HK-2 (cell line): ENCODE data around the gene PPP3R2.

Experiments
- DNase-seq: peaks from one replicate; pipeline ENCODE4 v3.0.0-alpha.2; 2018; ENCODE audit not compliant: unreplicated experiment

PPP3R2 gene, protein sequence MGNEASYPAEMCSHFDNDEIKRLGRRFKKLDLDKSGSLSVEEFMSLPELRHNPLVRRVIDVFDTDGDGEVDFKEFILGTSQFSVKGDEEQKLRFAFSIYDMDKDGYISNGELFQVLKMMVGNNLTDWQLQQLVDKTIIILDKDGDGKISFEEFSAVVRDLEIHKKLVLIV

DNA sequence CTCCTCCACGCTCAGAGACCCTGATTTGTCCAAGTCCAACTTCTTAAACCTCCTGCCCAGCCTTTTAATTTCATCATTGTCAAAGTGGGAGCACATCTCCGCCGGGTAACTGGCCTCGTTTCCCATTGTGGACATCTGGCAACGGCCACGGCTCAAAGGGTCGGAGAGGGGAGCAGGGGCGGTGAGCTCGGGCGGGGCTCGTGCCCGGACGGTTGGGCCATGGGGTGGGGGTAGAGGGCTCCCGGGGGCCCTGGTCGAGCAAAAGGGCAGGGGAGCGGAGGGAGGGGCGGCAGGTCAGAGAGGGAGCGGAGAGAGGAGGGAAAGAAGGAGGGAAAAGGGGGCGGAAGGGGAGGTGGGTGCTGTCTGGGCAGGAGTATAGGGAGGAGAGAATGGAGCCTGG, at the start of gene PPP3R2:
PPP3R2 (minus strand) TSS at position 174 of the 400 bp plus-strand sequence; CDS start at position 126, 48 bp downstream.
- DNase-seq = no peak

DNA sequence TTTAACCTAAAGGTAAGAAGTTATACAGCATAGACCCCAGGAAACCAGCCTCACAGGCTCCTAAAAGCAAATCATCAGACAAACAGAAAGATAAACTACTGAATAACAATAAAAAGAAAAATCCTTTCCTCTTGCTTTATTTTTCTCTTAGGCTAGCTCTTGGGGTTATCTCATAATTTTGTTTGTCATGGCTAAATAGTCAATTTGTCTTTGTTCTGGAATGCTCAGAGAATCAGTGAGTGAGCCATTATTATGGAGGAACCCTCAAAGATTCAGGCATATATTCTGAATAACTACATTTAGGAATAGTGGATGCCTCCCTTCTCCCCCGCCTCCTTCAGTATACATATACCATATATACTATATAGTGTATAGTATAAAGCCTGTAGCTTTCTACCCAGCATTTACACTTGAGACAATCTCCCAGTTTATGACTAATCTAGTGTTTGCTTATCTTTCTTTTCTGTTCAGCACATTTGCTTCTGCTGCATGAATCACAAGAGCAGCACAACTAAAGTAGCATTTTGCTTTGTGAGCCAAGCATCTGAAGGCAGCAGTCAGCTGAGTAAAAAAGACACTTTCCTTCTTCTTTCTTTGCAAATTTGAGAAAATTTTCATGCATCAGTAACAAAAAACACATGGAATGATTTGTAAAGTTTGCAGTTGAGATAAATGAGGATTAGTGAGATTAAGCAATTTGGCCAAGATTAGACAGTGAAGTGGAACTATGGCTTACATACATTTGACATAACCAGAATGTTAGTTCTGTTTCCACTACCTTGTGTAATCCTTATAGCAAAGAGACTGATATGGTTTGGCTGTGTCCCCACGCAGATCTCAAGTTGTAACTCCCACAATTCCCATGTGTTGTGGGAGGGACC, 45.3 kb upstream of the PPP3R2 start:
- no peak for DNase-seq

DNA sequence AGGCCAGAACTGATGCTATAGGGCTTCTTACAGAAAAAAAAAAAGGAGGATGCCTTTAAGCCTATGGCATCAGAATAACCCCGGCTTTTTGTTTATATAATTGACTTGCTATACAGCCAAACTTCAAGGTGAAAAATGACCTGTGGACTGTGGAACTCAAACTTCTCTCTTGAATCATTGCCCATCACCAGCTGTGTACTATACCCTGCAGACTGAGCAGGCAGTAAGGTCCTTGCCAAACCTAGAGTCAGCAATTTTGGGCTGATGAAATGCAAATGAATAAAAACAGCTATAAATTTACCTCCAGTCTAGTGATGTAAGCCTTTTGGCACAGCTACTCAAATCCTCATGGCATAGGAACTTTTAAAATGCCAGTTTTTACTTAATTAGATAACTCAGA, 44.5 kb upstream of the PPP3R2 start:
- DNase-seq = no peak

DNA sequence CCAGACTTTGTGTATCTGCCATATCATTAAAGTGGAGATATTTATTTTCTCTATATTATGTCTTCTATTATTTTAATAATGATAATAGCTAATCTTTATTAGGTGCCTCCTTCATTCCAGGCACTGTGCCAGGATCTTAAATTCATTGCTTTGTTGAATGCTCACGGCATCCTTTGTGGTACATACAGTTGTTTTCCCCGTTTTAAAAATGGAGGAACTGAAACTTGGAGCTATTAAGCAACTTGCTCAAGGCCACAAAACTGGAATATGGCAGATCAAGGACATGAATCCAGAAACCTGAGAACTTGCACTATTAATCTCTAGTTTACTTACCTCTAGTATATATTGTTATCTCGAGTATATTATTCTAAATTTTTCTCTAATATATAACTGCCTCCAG, 41.5 kb upstream of the PPP3R2 start:
- DNase-seq = no peak

DNA sequence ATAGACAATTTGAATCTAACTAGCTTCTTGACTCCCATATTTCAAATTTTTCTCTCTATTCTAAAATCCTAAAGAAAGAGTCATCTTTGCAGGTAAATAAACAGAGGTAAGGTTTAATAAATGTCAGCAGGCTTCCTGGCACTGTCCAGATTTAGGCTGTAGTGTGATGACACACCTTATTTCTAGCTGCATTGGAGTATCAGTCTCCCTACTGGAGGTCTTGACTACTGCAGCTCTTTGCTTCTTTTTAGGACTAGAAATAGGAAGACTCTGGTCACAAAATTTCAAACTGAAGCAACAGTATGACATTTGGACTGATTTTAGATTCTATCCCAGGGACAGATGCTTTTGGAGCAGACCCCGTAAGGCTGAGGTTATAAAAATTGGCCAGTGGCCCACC, 40.7 kb upstream of the PPP3R2 start:
- no peak for DNase-seq

DNA sequence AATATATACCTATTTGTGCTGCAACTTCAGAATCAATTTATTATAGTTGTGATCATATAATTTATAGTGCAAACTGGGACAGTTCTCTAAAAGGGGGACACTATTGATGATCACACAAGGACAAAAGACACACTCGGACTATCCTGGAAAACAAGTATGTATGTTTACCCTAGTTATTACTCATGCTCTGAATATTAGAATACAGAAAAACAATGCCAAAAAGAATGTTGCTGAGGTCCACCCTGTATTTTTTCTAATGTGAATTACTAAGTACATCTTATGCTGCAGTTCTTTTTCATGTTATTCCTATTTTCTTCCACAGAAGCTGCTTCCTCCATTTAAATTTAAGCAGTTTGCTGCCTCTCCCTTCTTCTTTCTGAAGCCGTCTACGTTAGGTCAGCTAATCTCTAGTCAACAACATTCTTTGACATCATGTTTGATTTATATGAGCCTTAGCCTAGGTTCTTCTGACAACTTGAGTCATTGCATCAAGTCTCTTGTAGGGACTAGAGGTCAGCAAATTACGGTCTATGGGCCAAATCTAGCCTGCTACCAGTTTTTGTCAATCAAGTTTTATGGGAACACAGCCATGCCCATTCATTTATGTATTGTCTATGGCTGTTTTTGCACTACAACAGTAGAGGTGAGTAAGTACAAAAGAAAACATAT, 40.1 kb upstream of the PPP3R2 start:
- no peak for DNase-seq

DNA sequence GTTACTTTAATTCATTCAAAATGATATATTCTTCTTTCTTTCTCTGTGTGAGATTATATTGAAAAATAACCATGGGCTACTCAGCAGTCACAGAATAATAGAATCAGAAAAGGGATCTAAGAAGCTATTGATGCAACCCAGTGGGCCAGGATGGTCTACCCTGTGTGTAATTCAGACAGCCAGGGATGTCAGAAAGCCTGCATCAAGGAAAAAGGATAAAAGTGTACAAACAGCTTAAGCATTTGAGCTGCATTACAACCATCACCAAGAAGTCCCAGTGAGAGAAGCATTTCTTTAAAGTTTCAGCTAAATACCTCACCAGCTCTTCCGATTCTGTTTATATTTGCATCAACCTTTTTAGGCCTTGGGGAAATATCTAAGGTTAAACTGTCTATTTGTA, 37.8 kb upstream of the PPP3R2 start:
- DNase-seq = no peak

DNA sequence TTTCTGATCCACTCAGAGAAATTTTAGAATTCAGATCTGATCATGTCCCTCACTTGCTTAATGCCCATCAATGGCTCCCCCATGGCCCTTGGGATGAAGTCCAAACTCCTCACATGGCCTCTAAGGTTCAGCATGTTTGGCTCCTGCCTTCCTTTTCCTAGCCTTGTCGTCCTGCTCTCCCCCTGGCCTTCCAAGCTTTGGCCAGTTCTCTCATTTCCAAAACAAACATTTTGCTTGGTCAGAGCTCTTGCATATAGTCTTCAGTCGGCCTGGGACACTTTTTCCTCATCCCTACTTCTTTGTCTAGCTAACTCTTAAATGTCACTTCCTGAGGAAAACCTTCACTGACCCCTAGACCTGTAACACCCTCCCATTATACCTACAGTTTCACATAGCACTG, 37.1 kb upstream of the PPP3R2 start:
- no peak for DNase-seq

DNA sequence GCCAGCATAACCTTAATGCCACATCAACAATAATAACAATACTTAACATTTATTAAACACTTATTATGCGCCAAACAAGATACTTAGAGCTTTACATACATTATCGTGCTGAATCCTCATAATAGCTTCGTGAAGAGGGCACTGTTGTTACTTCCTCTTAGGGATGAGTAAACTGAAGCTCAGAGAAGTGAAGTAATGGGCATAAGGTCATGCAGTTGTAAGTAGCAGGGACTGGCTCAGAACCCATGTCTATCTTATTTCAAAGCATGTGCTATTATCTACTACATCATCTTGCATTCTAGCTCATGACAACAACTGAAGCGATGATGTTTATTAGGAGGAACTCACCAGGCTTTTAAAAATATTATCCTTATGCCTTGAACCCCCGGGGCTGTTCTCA, 34.9 kb upstream of the PPP3R2 start:
- no peak for DNase-seq

DNA sequence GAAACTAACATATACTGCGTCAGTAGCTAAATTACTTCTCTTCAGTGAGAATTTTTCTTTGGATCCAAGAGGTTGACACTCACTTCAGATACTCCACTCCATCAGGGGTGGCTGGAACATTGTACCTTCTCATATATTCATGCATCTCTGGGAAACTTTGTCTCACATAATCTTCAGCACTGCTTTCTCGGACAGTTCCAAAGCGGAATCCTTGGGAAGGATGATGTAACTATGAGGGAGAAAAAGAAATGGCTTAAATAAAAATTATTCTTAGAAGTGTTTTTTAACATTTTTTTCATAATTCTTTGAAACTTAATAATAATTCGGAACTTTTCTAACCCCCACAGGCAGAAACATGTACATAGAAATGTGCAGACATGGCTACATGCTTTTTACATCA, 33.4 kb upstream of the PPP3R2 start:
- no peak for DNase-seq

DNA sequence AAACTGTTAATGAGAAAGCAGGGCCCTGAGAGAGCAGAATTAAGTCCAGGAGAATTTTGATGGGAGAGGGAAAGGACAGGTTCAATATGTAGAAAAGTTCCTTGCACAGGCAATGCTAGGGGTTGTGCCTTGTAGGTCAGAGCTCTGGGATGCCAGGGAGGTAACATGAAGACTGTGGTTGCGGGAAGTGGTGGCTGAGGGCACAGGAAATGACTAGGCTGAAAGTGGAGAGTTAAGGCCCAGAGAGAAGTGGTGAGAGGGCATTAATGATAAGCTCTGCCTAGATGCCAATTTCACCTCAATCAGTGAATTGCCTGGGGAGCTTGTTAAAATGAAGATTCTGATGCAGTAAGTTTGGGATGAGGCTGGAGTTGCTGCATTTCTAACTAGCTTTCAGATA, 31.5 kb upstream of the PPP3R2 start:
- DNase-seq = peak; percentile 11

DNA sequence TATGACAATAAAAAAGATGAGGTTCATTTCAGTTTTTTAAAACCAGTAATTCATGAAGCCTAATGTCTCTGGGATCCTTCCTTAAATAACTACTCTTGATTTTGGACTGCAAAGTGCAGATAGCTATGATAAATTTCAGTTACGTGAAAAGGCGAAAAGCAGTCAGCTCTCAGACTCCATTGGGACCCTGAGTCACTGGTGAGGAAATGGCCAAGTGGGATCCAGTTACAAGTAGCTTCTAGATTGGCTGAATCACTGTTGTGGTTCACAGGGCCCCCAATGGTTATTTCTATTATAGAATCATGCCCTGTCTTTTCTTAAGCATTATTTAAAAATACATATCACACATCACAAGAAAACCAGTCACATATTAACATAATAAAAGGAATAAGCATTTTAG, 31.1 kb upstream of the PPP3R2 start:
- DNase-seq = no peak

DNA sequence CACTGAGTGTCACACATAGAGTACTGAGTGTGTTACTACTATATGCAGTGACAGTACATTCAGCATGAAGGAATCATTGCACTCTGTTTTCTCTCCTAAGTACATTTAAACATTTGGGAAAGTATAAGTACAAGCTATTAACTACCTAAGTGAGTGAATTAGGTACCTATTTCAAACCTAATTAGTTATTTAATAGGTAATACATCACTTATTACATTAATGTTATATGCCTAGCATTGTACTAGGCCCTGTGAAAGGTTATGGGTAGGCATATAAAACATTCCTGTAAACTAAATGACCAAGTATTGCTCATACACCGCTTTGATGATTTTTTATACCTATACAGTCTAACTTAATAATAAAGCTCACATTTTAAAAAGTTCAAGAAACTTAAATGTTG, 25.7 kb upstream of the PPP3R2 start:
- DNase-seq = no peak

DNA sequence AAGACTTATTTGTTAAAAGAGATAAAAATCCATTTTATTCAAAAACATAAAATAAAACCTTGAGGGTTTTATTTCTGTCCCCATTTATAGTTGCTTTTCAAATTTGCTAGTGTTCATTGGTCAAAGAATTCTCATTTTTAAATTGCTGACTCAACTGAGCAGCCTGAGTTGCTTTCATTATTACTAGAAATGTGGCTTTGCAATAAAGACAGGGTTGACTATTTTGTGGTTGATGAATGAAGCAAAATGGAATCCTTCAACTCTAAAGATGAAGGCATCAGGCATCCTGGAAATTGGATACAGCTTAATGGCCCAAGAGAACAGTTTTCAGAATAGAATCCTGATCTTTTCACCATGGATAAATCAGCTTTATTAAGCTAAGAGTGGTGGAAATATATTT, 23.9 kb upstream of the PPP3R2 start:
- no peak for DNase-seq

DNA sequence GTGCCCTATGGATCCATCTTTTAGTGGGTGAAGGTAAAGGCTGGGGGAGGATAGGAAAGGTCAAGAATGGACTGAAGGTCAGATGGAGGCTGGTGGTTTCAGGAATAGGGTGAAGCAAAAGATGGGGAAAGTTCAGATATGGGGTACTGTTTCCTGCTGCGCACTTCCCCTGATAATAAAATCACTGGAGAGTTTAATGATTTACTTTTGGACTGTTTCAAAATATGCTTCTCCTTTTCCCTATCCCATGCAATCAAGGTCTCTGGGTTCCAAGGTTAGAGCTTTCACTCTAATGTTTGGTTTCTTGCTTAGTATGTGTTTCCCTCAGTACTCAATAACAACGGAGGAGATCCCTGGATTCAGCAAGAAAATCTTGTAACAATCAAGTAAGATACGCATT, 10.8 kb upstream of the PPP3R2 start:
- no peak for DNase-seq

DNA sequence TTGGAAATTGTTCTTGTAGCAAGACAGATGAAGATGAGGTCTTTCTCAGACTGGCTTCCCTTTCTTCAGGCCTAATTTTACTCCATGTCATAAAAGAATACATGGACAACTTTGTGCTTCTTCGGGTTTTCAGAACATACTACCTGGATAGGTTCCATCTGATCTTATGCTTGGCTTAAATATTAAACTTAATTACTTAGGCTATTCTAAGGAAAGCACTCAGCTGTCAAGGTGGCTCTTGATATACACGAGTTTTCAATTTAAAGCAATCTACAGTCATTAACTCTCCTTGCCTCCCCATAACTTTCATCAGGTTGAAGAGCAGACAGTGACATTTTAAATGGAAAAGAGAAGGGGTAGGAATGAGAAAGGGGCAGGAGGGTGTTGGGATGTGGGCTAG, 9.5 kb upstream of the PPP3R2 start:
- DNase-seq = no peak

DNA sequence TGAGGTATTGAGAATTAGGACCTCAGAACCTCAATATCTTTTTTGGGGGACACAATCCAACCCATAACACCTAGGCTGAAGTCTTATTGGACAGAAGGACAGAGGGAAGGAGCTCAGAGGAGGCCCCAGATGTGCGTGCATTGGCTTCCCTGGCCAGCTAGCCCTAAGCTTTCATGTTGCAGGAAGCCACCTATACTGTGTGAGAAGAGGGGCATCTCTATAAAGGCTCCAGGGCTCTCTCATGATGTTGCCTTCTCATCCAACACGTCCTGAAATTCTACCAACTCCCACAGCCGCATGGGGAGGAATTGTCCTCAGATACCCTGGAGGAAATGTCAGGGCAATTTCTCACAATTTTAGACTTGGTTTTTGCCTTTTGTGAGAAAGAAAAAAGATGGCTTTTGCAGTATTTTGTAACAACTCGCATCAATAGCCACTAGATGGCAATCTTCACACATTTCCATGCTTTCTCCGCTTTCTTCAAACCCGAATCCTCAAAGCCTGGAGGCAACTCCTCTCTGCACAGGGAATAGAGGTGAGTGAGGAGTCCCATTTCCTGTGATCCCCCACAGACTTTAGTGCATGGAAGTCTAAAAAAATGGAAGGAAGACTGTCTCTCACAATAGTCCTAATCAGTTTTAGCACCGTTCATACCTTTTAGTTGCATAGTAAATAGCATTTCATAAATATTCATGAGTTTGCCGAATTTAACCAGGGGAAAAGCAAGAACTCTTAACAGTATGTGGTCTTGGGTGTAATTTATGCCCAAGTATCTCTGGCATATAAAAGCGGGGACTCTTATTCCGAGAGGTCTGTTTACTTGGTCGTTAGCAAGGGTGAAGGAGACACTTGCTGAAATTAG, 7.4 kb upstream of the PPP3R2 start:
- DNase-seq = peak; percentile 10

DNA sequence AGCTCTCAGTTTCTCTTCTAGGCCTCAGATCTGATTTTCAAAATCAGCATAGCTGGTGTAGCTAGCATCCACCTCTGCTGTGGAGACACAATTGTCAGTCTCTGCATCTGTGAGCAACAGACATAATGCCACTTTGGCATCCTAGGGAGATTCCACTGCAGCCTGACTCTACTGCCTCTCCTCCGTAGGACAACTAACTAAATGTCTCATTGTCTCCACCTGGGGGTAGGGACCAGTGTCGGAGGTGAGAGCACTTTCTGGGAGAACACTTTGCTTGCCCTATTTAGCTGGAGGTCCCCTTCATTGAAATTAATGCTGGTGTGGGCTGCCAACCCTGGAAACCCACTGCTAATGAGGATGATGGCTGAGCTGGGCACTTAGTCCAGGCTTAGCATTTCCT, 1.4 kb downstream of the PPP3R2 start:
- DNase-seq = no peak

DNA sequence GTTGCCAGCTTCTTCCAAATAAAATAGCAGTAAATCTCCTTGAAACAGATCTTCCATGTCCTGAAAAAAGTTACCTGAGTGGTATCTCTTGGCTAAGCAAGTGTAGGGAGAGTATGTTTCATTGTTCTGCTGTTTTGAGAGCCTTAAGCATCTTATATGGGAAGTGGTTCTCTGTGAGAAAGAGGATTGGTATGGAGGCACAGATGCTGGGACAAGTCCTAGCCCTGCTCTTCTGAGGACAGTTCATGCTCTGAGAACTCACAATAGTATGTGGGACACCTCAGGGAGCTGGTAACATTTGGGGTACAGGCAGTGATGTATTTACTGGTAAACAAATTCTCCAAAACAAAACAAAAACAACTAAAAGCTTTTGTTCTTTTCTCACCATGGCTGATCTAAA, 2.0 kb downstream of the PPP3R2 start:
- DNase-seq = no peak

DNA sequence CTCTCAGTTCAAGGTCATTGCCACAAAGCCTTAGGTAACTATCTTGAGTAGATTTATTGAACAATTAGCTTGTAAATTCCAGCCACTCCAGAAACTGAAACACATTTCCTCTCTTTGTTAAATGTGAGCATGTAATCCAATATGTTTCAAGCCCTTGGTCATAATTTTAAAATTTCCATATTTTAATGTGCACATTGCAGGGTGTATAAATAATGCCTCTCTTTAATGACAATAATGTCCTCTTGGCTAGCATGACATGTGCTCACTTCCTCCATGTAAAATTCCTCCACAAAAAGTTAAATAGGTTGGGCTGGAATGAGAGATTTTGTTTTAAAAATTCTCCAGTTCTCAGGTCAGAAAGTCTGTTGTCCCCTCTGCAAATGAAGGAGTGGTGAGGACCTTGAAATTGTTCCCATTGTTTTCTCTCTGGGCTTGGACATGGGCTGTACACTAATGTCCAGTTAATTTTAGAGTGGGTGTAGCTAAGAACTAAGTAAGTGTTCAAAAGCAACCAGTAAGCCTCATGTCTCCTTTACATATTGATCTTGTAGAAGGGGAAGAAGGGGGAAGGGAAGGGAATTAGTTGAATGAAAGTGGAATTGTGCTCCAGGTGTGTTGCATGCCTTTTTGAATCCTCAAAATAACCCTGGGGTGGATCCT, 2.9 kb downstream of the PPP3R2 start:
- DNase-seq = no peak

DNA sequence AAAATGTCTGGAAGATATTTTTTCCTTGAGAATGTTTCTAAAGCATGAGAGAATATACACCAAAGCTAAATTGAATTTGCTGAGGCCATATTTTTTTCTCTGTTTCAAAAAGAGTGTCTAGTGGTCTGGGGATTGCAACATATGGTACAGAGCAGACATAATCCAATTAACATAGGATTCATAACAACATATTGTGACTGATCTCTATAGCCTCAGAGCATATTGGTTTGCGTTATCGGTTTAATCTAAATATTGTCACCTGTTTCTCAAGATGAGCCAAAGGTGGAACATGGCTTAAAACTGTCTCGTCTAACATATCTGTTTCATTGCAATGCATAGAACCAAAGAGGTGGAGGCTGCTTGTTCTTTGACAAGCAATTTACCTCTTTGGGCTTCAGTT, 3.9 kb downstream of the PPP3R2 start:
- no peak for DNase-seq

DNA sequence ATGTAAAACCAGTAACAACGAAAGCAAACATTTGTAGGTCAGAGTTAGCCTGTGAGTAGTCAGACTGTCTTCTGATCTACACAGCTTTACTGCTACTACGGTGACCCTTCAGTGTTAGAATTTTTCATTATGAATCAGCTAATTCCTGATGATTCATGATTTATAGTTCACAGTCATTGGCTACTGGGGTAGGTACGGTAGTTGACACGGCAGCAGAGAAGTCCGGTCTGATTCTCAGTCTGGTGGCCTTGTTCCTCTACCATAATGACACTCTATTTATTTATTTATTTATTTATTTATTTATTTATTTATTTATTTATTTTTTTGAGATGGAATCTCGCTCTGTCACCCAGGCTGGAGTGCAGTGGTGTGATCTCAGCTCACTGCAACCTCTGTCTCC, 4.7 kb downstream of the PPP3R2 start:
- peak; percentile 8 for DNase-seq
